HG03280 (cell line): Measurements from ENCODE around the gene LCN12.
"Not testable (repeated sequence)": the region's sequence is repeated elsewhere in the genome, so short reads cannot be mapped to it uniquely, and the experiment has no call there.

ENCODE experiments used
- ATAC-seq: cut with Tn5 transposase; IDR thresholded peaks from one replicate; pipeline ENCODE4 v1.9.1; 2021; ENCODE audit warnings: mild to moderate bottlenecking, moderate library complexity; ENCODE audit not compliant: unreplicated experiment

Gene LCN12

DNA sequence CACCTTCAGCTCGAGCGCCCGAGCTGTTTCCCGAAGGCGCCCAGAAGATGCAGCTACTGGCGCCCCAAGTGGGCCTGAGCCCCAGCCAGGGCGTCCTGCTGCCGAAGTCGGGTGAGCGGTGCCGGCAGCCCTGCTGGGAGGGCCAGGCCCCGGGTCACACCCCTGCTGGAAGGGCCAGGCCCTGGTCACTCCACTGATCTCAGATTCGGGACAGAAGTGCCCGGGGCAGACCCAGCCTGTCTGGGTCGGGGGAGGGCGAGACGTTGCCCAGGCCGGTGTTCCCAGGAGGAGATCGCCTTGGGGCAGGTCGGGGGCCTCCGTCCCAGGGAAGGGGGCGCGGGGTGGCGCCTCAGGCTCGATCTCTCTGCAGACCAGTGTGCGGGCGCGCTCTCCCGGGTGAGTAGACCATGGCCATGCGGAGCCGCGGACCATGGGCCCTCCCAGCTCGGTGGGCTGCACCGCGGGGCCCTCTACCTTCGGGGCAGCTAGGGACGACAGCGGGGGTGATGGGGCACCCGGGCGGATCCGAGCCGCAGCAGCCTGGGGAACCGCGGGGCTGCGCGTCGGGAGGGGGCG, 33.0 kb downstream of the LCN12 start:
- no peak for ATAC-seq

DNA sequence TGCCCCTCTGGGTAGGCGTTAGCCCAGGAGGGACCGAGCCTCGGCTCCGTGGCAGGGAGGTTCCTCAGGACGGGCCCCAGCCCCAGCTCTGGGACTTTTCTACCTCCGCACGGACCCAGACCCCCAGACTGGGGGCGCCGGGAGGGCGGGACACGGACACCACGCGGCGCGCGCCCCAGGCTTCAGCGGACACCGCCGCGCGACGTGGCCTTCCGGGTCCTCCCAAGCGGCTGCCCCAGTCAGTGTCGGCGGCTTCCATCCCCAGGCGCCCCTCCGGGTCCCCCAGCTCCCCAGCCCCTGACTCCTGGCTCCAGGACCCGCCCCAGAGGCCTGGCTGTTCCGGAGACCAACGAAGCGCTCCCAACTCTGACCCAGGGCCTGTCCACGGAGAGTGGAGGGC, 33.8 kb downstream of the LCN12 start:
- no peak for ATAC-seq

DNA sequence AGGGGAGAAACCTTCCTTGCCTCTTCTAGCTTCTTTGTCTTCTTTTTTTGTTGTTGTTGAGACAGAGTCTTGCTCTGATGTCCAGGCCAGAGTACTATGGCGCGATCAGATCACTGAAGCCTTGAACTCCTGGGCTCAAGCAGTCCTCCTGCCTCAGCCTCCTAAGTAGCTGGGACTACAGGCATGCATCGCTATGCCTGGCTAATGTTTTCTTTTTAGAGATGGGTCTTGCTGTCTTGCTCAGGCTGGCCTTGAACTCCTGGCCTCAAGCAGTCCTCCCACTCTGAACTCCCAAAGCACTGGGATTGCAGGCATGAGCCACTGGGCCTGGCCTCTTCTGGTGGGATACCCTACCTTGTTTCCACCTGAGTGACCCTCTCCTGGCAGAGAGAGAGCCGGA, 36.8 kb downstream of the LCN12 start:
- no peak for ATAC-seq

GRCh38 chr9:136990242-136990911, 38.3 kb downstream of the LCN12 start:
- ATAC-seq: no peak

DNA sequence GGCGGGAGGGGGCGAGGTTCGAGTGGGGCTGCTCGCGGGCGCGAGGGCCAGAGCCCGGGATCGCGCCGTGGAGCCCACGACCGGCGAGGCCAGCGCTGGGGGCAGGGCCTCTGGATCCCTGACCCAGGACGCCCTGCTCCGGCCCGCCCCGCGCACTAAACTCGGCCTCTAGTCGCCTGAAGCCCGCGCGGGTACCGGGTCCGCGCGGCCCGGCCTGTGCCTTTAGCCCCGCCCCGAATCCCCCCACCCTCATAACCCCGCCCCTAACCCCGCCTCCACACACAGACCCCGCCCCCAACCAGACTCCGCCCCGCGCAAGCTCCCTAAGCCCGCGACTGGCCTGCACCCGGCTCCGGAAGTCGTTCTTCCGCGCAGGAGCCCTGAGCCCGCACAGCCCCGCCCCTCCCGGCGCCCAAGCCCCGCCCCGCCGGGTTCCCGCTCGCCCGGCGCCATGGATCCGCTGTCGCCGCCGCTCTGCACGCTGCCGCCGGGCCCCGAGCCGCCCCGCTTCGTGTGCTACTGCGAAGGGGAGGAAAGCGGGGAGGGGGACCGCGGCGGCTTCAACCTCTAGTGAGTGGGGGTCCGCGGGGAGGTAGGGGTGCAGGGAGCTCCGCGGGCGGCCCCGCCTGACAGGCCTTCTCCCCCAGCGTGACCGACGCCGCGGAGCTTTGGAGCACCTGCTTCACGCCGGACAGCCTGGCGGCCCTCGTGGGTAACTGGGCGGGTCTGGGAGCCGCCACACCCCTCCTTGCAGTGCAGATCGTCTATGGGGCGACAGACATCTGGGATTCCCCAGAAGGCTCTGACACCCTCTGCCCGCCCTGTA, 40.1 kb downstream of the LCN12 start, which contains the start of gene PAXX:
Gene PAXX (plus strand): TSS at position 430 of the 826 bp plus-strand sequence. CDS start 22 bp downstream, at position 452.
- ATAC-seq: peak; percentile 84

GRCh38 chr9:136992819-136993369, 40.8 kb downstream of the LCN12 start:
- ATAC-seq: no peak

- no peak for ATAC-seq
Measured at GRCh38 chr9:136994180-136994887, 42.3 kb downstream of the LCN12 start.

DNA sequence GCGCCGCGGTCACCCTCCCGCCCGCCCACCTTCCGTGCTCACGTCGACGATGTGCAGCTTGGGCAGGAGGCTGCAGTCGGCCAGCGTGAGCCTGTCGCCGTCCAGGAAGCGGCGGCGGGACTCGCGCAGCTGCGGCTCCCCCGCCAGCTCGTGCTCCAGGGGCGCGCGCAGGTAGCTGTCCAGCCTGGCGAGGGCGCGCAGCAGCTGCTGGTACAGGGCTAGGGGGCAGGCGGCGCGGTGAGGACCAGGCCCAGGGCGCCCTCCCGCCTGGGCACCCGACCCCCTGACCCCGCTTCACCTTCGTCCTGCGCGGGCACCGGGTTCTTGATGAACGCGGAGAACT, 42.8 kb downstream of the LCN12 start:
- ATAC-seq: no peak

GRCh38 chr9:136995362-136995761, 43.3 kb downstream of the LCN12 start:
- no peak for ATAC-seq

- ATAC-seq: no peak
Measured at GRCh38 chr9:136995772-136996311, 43.8 kb downstream of the LCN12 start.

DNA sequence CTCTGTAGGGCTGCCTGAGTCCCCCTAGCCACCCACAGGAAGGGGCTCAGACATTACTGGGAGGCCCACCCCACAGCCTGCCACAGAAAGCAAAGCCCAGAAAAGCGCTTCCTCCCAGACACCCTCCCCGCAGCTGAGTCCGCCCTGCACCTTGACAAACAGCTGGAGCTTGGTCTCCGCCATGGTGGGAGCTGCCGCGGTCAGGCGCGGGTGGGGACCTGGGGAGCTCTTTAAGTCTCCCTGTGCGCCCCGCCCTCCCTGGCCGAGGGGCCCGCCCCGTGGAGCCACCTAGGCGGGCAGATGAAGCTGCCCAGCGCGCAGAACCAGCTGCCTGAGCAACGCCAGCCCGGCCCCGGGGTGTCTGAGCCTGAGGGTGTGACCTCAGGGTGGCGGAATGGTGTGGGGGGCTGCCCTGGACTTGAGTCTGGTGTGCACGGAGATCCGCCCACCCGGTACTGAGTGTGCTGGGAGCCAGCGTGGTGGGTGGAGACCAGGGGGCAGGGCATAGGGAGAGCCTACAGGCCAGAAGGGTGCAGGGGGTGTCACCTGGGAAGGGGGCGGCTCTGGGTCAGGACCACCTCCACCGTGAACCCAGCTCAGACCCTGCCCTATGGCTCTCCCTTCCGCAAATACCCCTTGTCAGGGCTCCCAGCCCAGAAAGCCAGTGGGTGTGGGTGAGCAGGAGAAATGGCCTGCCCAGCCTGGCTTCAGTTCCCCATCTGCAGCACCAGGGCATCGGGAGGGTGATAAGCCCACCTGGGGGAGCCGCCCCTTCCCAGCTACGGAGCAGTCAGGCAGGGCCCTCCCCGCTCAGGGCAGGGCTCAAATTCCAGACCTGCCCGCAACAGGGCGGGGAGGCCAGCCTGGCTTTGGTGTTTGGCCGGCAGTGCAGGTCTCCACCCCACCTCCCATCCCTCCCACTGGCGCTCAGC, 44.6 kb downstream of the LCN12 start, which contains the start of gene CLIC3:
Gene CLIC3 (minus strand): TSS at position 208 of the 932 bp plus-strand sequence. CDS start 25 bp downstream, at position 183.
- no peak for ATAC-seq

DNA sequence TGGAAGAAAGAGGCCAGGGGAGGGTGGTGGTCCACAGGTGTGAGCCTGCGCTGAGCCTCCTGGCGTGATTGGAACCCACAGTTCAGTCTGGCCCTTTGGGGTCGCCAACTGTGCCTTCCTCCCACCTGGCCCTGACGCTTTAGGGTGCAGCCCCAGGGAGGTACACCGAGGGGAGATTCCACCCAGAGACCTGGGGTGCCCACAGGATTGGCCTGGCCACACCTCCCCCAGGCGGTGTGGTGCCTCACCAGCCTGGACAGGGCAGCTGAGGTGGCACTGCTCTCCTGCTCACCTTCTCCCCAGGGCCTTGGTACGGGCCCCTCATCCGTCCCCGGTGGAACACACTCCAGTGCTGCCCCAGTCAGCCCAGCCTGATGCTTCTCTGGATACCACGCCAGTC, 45.3 kb downstream of the LCN12 start:
- no peak for ATAC-seq

DNA sequence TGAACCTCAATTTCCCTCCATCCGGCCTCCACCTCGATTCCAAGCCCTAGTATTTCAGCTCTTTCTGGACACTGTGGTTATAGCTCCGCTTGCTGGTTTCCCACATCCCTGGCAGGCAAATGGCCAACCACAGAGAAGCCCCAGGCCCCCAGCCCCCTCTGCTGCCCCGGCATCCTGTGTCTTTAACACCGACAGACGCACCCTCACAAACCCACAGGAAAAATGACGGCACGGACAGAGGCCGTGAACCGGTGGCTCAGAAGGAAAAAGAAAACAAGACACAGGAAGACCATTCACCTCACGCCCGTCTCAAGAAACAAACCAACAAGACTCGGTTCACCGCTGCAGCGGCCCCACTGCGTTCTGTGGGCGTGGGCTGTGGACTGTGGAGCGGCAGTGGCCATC, 45.8 kb downstream of the LCN12 start:
- ATAC-seq: no peak

DNA sequence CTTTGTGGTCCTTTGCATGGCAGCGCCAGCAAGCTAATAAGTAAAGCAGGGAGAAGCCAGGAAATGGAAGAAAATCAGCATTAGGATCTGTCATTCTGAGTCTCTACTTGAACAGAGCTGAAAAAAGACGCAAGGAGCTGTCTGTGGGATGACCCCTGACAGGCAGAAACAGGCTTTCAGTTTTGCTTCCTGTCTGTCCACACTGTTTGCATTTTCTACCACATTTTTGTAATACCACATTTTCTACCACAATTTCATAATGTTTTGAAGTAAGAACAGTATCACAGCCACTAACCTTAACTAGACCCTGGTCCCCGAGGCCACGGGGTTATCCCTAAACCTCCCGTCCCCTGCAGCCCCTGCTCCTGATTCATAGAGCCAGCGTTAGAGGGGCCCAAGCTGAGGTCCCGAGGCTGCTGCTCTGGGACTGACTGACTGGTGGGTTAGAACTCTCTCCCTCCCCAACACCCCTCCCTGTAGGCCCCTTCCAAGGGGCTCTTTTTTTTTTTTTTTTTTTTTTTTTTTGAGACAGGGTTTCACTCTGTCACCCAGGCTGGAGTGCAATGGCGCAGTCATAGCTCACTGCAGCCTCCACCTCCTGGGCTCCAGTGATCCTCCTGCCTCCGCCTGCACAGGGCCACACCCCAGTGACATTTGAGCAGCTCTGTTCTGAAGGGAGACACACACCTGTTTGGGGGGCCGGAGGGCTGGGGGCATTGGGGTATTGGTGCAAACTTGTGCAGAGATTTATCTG, 48.3 kb downstream of the LCN12 start:
- ATAC-seq: peak; percentile 70

DNA sequence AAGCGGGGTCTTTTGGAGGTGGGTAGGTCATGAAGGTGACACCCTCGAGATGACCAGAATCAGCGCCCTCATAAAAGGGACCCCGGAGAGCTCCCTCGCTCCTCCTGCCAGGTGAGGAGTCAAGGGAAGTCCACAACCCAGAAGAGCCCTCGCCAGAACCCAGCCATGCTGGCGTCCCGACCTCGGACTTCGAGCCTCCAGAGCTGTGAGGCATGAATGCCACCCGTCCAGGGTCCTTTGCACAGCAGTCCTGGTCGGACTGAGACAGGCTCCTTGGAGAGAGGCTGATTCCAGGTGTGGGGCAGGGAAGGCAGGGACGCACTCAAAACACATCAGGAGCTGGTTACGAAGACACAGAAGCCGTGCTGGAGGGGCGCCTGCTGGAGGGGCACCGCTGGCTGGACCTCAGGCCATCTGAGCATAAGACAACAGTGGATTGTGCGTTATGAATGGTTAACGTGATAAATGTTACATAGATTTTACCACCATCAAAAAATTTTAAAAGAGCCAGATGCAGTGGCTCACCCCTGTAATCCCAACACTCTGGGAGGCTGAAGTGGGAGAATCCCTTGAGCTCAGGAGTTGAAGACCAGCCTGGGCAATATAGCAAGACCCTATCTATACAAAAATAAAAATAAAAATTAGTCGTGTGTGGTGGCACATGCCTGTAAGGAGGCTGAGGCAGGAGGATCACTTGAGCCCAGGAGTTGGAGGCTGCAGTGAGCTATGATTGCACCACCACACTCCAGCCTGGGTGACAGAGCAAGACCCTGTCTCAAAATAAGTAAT, 50.0 kb downstream of the LCN12 start:
- ATAC-seq: no peak

- ATAC-seq: no peak
Measured at GRCh38 chr9:137002646-137003041, 50.6 kb downstream of the LCN12 start.

- not testable (repeated sequence) for ATAC-seq
Measured at GRCh38 chr9:137004285-137004684, 52.2 kb downstream of the LCN12 start.
